Measurements from ENCODE around the gene FAF1.

DNA sequence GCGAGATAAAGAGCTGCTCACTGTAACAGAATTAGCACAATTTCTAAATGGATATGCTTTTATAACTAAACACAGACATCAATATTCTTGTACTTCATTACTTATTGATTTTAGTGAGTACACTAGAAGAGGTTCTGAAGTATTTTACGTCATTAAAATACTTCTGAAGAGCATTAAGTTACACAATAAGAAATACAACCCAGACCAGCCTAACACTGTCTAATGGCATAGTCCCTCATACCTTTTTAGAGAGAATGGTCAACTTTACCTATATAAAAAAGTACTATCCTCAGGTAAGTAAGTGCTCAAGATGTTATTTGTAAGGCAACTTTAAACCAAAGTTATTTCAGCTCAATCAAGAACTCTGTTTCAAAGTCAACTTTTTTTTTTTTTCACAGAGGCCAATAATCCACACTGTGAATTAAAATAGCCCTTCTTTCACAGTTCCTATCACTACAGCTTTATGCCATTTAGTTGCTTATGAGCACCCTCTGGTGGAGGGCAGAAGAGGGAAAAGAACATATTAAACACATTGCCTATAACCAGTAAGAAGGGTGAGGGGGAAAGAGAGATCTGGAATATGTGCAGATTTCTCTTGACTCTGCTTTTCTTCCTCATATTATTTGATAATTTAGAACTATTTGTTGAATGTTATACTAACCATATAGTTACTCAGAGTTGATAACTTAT is 354.7 kb downstream of the FAF1 start:
- TF ChIP-seq POLR2AphosphoS5 (IDR thresholded peaks at IDR 0.05; ENCODE audit: insufficient read depth, low read depth, low read length), result no peak
- TF ChIP-seq, protein P1, sequence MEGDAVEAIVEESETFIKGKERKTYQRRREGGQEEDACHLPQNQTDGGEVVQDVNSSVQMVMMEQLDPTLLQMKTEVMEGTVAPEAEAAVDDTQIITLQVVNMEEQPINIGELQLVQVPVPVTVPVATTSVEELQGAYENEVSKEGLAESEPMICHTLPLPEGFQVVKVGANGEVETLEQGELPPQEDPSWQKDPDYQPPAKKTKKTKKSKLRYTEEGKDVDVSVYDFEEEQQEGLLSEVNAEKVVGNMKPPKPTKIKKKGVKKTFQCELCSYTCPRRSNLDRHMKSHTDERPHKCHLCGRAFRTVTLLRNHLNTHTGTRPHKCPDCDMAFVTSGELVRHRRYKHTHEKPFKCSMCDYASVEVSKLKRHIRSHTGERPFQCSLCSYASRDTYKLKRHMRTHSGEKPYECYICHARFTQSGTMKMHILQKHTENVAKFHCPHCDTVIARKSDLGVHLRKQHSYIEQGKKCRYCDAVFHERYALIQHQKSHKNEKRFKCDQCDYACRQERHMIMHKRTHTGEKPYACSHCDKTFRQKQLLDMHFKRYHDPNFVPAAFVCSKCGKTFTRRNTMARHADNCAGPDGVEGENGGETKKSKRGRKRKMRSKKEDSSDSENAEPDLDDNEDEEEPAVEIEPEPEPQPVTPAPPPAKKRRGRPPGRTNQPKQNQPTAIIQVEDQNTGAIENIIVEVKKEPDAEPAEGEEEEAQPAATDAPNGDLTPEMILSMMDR (IDR thresholded peaks at IDR 0.05; ENCODE audit: extremely low read depth in 1 of 2, insufficient read depth in 1 of 2, low read depth in 1 of 2, low read length in 2 of 2), result peak; percentile 40 to 60
- no peak for TF ChIP-seq POLR2A (IDR thresholded peaks at IDR 0.05; ENCODE audit: low read depth, low read length)
- no peak for TF ChIP-seq EZH2 (IDR thresholded peaks at IDR 0.05; ENCODE audit: borderline replicate concordance, low read depth, low read length, severe bottlenecking)
- TF ChIP-seq MYC (IDR thresholded peaks at IDR 0.05; ENCODE audit: low read depth, low read length), result no peak
- no peak for TF ChIP-seq JUN (IDR thresholded peaks at IDR 0.05; ENCODE audit: borderline replicate concordance, insufficient read depth, insufficient read length, low read depth)
- TF ChIP-seq FOS (IDR thresholded peaks at IDR 0.05; ENCODE audit: borderline replicate concordance, insufficient read depth, low read length), result no peak
- TF ChIP-seq GATA2 (IDR thresholded peaks at IDR 0.05; ENCODE audit: insufficient read depth, insufficient read length, low read depth, low read length), result no peak
- TF ChIP-seq, protein P2, sequence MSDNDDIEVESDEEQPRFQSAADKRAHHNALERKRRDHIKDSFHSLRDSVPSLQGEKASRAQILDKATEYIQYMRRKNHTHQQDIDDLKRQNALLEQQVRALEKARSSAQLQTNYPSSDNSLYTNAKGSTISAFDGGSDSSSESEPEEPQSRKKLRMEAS (IDR thresholded peaks at IDR 0.05; ENCODE audit: insufficient read depth, insufficient read length), result no peak
